ENCODE results near the gene DCDC2C. TPM values are rescaled to one million over a fixed set of nuclear protein-coding genes. Genes with fewer than 3 reads are reported as not detected.
A peak's percentile ranks its signal among the peaks of the same experiment; 100 is the strongest.

The DCDC2C gene
- total and polyA plus RNA-seq, 9 of the 15 experiments (the other 6 are each of a cell fraction or from before 2014, with no cell fraction given) = not detected

DNA sequence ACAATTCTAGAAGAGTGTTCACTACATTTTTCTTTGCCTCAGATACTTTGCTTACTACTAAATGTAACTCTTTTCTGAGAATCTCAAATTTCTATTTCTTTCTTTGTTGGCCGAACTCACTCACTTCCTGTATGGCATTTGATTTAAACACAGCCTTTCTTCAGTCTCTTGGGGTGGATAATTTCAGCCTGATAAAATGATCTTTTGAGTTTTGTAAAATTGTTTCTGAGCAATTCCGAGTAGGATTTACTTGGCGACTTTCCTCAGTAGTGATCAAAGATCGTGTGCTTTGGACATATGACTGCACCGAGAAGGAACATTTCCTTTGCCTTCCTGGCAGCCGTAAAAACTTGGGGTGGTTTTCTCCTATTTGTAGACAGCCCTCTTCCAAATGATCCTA is 127.4 kb downstream of the DCDC2C start (continued):
- TF ChIP-seq ETV6 (IDR thresholded peaks at IDR 0.05; ENCODE audit: borderline replicate concordance in 1 of 2, low read depth in 2 of 2, low read length in 1 of 2) (no peak), ETV6 (CRISPR knock-in tag; IDR thresholded peaks at IDR 0.05; ENCODE audit: borderline replicate concordance) (no peak)

DNA sequence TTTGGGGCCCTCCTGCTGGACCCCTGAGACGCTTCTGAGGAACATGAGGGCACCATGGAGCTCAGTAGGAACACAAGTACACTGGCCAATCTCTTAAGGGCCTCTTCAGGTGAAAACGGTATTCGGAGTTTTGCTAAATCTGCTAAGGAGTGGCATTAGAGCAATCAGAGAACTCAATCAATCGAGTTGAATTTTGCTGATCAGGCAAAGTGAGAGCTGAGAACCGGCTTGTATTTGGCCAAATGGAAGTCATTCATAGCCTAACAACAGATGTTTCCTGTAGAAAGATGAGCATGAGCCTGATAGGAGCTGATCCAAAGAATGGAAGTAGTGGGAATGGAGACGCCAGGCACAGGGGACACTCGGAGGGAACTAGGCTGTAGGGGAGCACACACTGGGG is 133.7 kb downstream of the DCDC2C start:
- Histone ChIP-seq H3K27me3 (ENCODE audit: control insufficient read depth in 2 of 2, insufficient read depth in 2 of 2, low read length in 2 of 2) (peaks cover 4 to 9% of the 10 kb centered on the region in 2 experiments; a peak in 3 of 5 replicates), H3K9ac (ENCODE audit: insufficient read depth in 1 of 2, low read depth in 2 of 2, low read length in 2 of 2) (no peak overlapping the region), H3K9me3 (replicated peaks; ENCODE audit: control insufficient read depth, insufficient read depth, low read depth, low read length) (no peaks in the 10 kb centered on the region), H3K36me3 (ENCODE audit: control insufficient read depth, insufficient read depth, low read length) (no peaks in the 10 kb centered on the region), H3K4me3 (no peak overlapping the region), H3K9me1 (ENCODE audit: control insufficient read depth, insufficient read depth, low read length) (no peaks in the 10 kb centered on the region), H2AFZ (ENCODE audit: low read depth, low read length) (no peak overlapping the region), H4K20me1 (replicated peaks; ENCODE audit: control insufficient read depth, insufficient read depth, low read length) (no peaks in the 10 kb centered on the region), H3K4me1 (replicated peaks in 1 of 2; ENCODE audit: control insufficient read depth in 2 of 2, insufficient read depth in 2 of 2, low read length in 2 of 2) (no peaks in the 10 kb centered on the region), H3K27ac (ENCODE audit: extremely low read depth, low read depth, low read length) (no peak overlapping the region), H3K4me2 (ENCODE audit: insufficient read depth, low read length) (no peak overlapping the region), H3K79me2 (ENCODE audit: control insufficient read depth, insufficient read depth, low read length) (no peaks in the 10 kb centered on the region)
- ATAC-seq (no peak), FAIRE-seq (no peak), DNase-seq (ENCODE audit: extremely low read depth in 1 of 4, low spot score in 3 of 4) (no peak)
- 0% methylated on average over 7 of the region's 7 CpGs for WGBS (ENCODE audit: insufficient coverage, low coverage, missing lambda C conversion rate)
- intact Hi-C loops (cut with micrococcal nuclease) (no loop called here), in situ Hi-C loops (cut with MboI) (no loop called here)
- POLR2A ChIA-PET = no interaction called here
- BruUV-seq (replicated peaks) = no TSS peak
- CTCF ChIA-PET (ENCODE audit: low intra/inter-chr PET ratio) = no interaction called here
- TF ChIP-seq, protein P1, sequence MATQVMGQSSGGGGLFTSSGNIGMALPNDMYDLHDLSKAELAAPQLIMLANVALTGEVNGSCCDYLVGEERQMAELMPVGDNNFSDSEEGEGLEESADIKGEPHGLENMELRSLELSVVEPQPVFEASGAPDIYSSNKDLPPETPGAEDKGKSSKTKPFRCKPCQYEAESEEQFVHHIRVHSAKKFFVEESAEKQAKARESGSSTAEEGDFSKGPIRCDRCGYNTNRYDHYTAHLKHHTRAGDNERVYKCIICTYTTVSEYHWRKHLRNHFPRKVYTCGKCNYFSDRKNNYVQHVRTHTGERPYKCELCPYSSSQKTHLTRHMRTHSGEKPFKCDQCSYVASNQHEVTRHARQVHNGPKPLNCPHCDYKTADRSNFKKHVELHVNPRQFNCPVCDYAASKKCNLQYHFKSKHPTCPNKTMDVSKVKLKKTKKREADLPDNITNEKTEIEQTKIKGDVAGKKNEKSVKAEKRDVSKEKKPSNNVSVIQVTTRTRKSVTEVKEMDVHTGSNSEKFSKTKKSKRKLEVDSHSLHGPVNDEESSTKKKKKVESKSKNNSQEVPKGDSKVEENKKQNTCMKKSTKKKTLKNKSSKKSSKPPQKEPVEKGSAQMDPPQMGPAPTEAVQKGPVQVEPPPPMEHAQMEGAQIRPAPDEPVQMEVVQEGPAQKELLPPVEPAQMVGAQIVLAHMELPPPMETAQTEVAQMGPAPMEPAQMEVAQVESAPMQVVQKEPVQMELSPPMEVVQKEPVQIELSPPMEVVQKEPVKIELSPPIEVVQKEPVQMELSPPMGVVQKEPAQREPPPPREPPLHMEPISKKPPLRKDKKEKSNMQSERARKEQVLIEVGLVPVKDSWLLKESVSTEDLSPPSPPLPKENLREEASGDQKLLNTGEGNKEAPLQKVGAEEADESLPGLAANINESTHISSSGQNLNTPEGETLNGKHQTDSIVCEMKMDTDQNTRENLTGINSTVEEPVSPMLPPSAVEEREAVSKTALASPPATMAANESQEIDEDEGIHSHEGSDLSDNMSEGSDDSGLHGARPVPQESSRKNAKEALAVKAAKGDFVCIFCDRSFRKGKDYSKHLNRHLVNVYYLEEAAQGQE (IDR thresholded peaks at IDR 0.05; ENCODE audit: borderline replicate concordance) = no peak
- TF ChIP-seq, protein P1 (CRISPR knock-in tag; IDR thresholded peaks at IDR 0.05; ENCODE audit: low read depth) = no peak
- TF ChIP-seq MAFK (IDR thresholded peaks at IDR 0.05; ENCODE audit: low read length) (0 out of 2 replicates have a peak, but pooled peaks have one; percentile 32), LCOR (CRISPR knock-in tag; IDR thresholded peaks at IDR 0.05) (no peak), ZNF77 (CRISPR knock-in tag; IDR thresholded peaks at IDR 0.05) (no peak), SLC30A9 (CRISPR knock-in tag; IDR thresholded peaks at IDR 0.05) (no peak), ZNF316 (IDR thresholded peaks at IDR 0.05) (peak; percentile 51; the same call in 1 of the 2 replicates), GMEB1 (CRISPR knock-in tag; IDR thresholded peaks at IDR 0.05) (no peak), ILF3 (IDR thresholded peaks at IDR 0.05; ENCODE audit: borderline replicate concordance) (no peak), HDAC2 (IDR thresholded peaks at IDR 0.05) (no peak)
- TF ChIP-seq, protein P2, sequence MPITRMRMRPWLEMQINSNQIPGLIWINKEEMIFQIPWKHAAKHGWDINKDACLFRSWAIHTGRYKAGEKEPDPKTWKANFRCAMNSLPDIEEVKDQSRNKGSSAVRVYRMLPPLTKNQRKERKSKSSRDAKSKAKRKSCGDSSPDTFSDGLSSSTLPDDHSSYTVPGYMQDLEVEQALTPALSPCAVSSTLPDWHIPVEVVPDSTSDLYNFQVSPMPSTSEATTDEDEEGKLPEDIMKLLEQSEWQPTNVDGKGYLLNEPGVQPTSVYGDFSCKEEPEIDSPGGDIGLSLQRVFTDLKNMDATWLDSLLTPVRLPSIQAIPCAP (CRISPR knock-in tag; IDR thresholded peaks at IDR 0.05; ENCODE audit: borderline replicate concordance) = no peak
